PFSK-1 (cell line): ENCODE results near the gene GANAB.

Experiments used
- FOXP2 ChIP-seq: optimal IDR thresholded peaks from 2 replicates; pipeline ENCODE3; 2011; ENCODE audit warnings: borderline replicate concordance, control low read depth, inconsistent platforms; ENCODE audit not compliant: insufficient read depth; ENCODE audit errors: extremely low read length, extremely low read depth
- POLR2AphosphoS5 ChIP-seq: IDR thresholded peaks from 2 replicates; pipeline ENCODE4 v1.6.1; 2012; ENCODE audit warnings: low read depth, mild to moderate bottlenecking, control low read depth, low read length, moderate library complexity
- SIN3A ChIP-seq: IDR thresholded peaks from 2 replicates; pipeline ENCODE4 v1.6.1; 2012; ENCODE audit warnings: mild to moderate bottlenecking, low read length, moderate library complexity, borderline replicate concordance; ENCODE audit not compliant: insufficient read depth
- TAF1 ChIP-seq: IDR thresholded peaks from 2 replicates; pipeline ENCODE4 v1.6.1; 2012; ENCODE audit warnings: low read length, control low read depth, borderline replicate concordance; ENCODE audit not compliant: insufficient read depth
- TF ChIP-seq, protein P1 (sequence below), 2 experiments: IDR thresholded peaks; 2 replicates each; pipeline versions ENCODE4 v1.6.1 to v1.8.0; 2011 to 2012; ENCODE audit warnings: low read depth in 2 of 2, low read length in 2 of 2, control low read depth in 1 of 2, inconsistent platforms in 1 of 2, mild to moderate bottlenecking in 1 of 2, moderate library complexity in 1 of 2; ENCODE audit not compliant: insufficient read depth in 1 of 2

The GANAB gene

DNA sequence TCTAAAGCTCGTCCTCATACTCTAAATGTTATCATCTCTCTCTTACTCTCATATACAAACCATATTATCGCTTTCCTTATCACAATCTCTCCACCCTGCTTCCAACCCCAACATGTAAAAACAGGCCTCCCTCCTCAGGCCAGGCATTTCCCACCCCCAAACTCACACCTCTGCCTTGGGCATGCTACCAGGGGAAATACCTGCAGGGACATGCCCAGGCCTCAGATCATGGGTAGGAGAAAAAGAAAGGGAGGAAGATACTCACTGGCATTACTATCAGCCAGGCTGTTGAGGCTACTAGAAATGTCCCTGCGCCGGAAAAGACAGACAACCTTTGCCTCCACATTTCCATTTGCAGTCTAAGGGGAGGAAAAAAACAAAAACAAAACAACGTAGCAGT, 46.5 kb downstream of the GANAB start:
- TF ChIP-seq, protein P1, sequence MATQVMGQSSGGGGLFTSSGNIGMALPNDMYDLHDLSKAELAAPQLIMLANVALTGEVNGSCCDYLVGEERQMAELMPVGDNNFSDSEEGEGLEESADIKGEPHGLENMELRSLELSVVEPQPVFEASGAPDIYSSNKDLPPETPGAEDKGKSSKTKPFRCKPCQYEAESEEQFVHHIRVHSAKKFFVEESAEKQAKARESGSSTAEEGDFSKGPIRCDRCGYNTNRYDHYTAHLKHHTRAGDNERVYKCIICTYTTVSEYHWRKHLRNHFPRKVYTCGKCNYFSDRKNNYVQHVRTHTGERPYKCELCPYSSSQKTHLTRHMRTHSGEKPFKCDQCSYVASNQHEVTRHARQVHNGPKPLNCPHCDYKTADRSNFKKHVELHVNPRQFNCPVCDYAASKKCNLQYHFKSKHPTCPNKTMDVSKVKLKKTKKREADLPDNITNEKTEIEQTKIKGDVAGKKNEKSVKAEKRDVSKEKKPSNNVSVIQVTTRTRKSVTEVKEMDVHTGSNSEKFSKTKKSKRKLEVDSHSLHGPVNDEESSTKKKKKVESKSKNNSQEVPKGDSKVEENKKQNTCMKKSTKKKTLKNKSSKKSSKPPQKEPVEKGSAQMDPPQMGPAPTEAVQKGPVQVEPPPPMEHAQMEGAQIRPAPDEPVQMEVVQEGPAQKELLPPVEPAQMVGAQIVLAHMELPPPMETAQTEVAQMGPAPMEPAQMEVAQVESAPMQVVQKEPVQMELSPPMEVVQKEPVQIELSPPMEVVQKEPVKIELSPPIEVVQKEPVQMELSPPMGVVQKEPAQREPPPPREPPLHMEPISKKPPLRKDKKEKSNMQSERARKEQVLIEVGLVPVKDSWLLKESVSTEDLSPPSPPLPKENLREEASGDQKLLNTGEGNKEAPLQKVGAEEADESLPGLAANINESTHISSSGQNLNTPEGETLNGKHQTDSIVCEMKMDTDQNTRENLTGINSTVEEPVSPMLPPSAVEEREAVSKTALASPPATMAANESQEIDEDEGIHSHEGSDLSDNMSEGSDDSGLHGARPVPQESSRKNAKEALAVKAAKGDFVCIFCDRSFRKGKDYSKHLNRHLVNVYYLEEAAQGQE (IDR thresholded peaks at IDR 0.05; ENCODE audit: insufficient read depth in 1 of 2, low read depth in 2 of 2, low read length in 2 of 2), result no peak
- no peak for TF ChIP-seq SIN3A
- TF ChIP-seq TAF1, result 0 out of 2 replicates have a peak, but pooled peaks have one; percentile 0
- no peak for TF ChIP-seq FOXP2
- TF ChIP-seq POLR2AphosphoS5, result no peak

DNA sequence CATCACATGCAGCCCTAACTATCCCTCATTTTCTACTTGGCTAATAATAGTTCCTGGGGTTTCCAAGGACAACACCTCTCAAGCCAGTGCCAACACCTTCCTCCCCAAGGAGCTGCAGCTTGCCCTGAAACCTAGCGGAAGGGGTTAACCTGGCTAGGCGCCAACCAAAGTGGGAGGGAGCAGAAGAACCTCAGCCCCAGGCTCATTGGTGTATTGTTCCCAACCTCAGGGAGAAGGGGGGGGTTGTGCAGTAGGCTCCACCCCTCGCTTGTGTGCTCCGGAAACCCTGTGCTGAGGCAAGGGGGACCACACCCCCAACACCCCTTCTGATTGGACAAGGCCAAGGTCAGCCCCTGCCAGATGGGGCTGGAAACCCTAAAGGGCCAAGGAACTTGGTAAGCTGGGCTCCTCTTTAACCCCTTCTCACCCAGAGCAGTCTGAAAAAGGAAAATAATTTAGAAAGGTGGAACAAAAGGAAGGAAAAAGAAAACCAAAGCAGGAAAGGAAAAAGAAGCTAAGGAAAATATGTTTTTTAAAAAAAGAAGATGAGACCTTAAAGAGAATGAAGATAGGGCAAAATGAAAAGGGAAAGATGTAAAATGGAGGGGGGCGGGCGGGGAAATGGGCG, 47.2 kb downstream of the GANAB start:
- TF ChIP-seq FOXP2 (peak; percentile 96), POLR2AphosphoS5 (no peak)

DNA sequence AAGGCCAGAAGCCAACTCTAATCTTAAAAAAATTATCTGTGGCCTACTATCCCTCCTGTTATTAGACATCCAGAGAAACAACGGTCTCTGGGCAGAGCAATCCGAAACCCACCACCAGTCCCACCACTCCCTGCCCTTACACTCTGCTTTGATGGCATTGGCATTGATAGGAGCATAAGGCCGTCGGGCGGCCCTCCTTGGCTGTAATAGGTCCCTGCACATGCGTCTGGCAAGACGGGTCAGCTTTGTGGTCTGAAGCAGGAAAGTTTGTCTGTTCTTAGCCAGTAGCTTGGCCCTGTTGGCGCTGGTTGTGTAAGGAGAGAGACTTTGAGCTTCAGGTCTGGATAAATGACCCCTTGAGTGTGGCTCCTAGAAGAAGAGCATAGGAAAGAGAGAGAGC, 51.3 kb downstream of the GANAB start:
- TF ChIP-seq SIN3A (no peak), POLR2AphosphoS5 (peak; percentile 25; the same call in 1 of the 2 replicates)

DNA sequence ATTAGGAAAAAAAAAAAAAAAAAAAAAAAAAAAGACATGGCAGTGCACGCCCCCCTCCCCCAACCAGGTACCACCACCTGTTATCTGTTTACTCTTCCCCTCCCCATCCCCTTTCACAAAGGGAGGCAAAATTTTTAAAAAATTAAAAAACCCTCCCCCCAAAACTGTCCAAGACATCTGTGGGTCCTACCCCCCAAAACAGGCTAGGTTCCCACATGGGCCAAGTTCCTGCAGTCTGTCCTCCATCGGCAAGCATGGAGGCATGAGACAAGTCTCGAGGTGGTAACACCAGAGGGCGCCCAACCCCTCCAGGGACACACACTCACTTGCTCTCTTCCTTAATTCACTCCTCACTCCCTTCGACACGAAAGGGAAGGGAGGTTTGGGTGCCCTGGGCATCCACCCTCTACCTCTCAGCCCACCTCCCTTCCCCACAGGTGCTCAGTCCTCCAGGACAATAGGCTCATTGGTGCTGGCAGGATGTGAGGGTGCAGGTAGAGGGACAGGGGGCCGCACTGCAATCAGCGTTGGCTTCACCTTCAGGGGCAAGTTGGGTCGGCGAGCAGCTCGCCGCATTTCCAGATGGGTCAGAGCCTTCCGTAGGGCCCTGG, 52.9 kb downstream of the GANAB start:
- TF ChIP-seq TAF1, result no peak
- TF ChIP-seq FOXP2, result no peak
- no peak for TF ChIP-seq SIN3A
- TF ChIP-seq, protein P1 (IDR thresholded peaks at IDR 0.05; ENCODE audit: insufficient read depth in 1 of 2, low read depth in 2 of 2, low read length in 2 of 2), result no peak
- TF ChIP-seq POLR2AphosphoS5, result no peak

DNA sequence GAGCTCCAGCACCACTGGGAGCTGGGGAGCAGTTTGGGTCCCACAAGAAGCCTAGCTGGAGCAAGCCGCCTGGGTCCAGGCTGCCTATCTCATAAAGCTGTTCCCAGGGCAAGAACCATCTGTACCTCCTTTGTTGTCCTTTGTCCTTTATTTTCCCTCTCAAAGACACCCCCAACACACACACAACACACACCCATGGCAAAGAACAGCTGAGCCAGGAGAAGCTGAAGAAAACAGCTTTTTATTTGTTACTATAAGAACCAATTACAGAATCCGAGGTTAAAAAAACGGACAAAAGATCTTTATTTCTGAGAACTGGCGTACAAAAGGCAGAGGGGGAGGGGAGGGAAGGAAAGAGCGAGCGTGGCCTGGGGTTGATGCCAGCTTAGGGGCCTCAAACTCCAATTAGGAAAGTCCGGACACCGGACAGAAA, 53.4 kb downstream of the GANAB start:
- TF ChIP-seq POLR2AphosphoS5 (no peak), TAF1 (no peak), SIN3A (no peak)
- TF ChIP-seq, protein P1 (IDR thresholded peaks at IDR 0.05; ENCODE audit: insufficient read depth in 1 of 2, low read depth in 2 of 2, low read length in 2 of 2), result no peak

DNA sequence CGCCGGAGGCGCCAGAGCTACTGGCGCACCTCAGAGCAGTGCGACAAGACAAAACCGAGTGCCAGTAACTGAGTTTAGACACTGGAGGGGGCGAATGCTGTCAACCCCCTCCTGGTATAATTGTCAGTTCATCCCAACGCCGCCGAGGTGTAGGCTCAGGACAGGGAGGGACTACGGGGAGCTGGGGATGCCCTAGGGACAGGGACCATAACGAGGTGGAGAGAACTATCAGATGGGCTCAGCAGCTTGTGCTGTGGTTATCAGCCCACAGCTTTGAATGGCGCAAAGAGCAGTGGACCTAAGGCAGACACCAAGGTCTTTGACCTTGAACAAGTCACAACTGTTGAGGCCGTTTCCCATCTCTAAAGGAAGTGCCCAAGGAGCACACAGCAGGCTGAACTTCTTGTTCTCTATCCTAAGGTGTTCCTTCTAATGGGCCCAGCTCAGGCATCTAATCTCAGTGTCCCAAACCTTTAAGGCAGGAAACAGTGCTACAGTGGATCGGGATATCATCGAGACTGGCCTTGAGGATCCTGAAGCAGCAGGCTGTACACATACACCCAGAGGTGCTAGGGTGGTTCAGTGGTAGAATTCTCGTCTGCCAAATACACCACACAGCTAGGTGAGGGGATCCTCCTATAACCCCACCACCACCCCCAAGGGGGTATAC, 54.1 kb downstream of the GANAB start:
- no peak for TF ChIP-seq FOXP2
- no peak for TF ChIP-seq POLR2AphosphoS5
- TF ChIP-seq, protein P1 (IDR thresholded peaks at IDR 0.05; ENCODE audit: insufficient read depth in 1 of 2, low read depth in 2 of 2, low read length in 2 of 2), result no peak
- TF ChIP-seq SIN3A, result no peak
- no peak for TF ChIP-seq TAF1
